ENCODE results near the gene MYLK.

MYLK gene

DNA sequence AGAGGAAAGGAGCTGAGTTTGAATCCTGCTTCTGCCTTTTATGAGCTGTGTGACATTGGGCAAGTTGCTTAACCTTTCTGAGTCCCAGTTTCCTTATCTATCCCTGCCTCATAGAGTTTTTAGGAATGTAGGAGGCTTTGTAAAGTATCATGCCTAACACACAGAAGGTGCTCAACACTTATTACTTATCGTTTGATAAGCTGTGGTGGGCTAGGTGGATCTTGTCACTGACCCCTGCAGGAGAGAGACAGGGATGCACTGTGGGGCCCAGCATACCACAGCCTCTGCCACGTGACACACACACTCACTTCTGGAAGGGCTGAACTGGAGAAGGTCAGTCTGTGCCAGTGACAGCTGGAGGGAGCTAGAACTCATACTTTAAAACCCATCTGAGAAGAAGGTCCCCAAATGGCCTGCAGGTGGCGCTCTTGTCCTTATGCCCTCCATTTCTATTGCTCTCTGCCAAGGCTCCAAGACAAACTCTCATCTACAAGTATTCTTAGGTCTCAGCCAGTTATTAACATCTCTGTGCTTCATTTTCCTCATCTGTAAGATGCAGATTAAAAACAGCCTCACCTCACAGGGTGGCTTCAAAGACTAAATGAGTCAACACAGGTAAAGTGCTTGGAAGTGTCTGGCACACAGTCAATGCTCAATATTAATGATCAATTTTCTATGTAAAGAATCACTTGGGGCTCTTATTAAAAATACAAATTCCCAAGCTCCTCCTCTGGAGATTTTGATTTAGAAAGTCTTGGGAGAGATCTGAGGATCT, 241.8 kb downstream of the MYLK start:
- no peak for DNase-seq (ENCODE audit: low read depth)

DNA sequence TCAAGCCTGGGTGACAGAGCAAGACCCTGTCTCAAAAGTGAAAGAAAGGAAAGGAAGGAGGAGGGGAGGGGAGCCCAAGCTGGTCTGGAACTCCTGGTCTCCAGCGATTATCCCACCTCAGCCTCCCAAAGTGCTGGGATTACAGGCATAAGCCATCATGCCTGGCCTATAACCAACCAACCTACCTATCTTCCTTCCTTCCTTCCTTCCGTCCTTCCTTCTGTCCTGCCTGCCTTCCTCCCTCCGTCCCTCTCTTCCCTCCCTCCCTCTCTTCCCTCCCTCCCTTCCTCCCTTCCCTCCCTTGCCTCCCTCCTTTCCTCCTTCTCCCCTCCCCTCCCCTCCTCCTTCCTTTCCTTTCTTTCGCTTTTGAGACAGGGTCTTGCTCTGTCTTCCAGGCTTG, 242.6 kb downstream of the MYLK start:
- no peak for DNase-seq (ENCODE audit: low read depth)

GRCh38 chr3:123640740-123641462, 243.2 kb downstream of the MYLK start:
- DNase-seq (ENCODE audit: low read depth): no peak

- DNase-seq (ENCODE audit: low read depth): no peak
Measured at GRCh38 chr3:123640311-123640710, 243.8 kb downstream of the MYLK start.

GRCh38 chr3:123638936-123639689, 245.0 kb downstream of the MYLK start:
- DNase-seq (ENCODE audit: low read depth): no peak

DNA sequence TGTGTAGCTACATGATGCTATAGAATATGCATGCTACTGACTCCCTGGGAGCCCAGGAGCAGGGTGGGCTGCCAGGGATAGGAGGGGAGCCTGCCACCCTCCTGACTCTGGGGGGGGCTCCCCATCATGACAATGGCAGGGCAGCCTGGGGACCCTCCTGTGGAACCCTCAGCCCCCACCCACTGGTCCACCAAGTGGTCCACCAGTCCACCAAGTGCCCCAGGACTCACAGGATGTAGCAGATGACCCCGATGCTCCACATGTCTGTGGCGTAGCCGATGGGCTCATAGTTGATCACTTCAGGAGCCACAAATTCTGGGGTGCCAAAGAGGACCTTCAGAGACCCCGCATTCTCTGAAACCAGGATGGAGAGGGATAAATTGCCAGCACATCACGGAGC, 246.3 kb downstream of the MYLK start:
- DNase-seq (ENCODE audit: low read depth): no peak

DNA sequence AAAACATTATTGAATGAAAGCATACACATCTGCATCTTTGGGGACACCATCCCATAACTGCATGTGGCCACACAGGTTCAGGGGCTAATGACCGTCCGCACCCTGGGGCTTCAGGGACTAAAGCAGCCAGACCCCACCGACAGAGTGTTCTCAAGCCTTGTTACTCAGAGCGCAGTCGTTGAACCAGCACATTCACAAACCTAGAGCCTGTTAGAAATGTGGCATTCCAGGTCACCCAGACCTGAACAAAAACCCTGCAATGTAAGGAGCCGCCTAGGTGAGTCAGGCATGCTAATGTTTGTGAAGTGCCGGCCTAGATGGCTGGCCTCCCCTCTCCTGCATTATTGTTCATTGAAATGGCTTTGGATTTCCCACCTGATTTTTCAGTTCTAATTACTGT, 247.0 kb downstream of the MYLK start:
- no peak for DNase-seq (ENCODE audit: low read depth)

DNA sequence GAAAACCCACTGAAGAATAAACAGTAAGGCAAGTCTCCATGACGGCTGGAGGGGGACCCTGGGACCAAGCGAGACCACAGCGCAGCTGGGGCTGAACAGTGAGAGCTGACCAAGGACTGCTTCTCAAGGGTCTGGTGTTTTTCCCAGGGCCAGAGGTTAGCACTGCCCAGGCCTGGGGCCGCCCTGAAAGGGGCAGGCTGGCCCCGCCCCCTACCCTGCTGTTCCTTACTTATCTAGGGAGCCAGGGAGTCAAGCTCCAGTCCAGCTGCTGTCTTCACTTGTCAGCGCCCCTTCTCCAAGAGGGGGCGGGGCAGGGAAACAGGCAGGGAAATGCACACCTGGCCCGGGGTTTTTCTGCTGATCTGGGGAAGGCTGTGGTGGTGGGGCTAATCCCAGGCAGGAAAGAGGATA, 247.7 kb downstream of the MYLK start:
- no peak for DNase-seq (ENCODE audit: low read depth)

GRCh38 chr3:123635717-123636116, 248.4 kb downstream of the MYLK start:
- no peak for DNase-seq (ENCODE audit: low read depth)

GRCh38 chr3:123635217-123635616, 248.9 kb downstream of the MYLK start:
- DNase-seq (ENCODE audit: low read depth): no peak

DNA sequence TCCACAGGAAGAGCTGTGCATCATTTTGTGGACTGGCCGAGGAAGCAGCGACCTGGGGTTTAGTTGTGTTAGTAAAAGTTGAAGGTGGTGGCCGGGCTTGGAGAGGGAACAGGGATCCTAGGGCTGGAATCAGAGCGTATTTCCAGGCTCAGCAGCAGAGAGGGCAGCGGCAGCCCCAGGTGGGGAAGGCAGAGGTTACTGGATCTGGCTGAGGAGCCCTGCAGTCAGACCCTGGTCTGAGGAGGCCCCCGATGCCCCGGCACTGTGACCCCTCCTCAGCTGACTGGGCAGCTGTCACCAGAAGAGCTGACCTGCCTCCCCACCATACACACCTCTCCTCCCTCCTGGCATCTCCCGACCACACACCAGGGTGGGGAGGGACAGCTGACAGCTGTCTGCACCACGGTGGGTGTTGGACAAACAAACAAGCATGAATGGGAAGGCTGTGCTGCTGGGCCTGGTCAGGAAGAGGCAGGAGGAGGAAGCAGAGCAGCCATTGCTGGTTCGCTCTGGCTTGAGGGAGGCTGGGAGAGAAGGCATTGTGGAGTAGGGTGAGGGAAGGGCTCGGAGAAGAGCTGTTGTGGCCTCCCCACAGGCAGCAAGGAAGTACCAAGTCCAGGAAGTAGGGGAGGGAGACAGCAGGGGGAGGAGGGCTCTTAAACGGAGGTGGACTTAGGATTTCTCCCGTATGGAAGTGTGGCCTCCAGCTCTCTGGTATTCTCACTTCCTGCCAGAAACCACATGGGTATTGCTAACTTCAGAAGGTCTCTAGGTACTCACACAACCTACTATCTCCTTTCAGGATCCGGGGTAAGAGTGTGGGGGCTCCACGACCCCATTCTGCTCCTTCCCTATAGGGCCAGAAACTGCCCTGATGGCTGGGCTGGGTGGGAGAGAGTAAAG, 249.7 kb downstream of the MYLK start:
- no peak for DNase-seq (ENCODE audit: low read depth)

- no peak for DNase-seq (ENCODE audit: low read depth)
Measured at GRCh38 chr3:123633530-123633929, 250.6 kb downstream of the MYLK start.

- no peak for DNase-seq (ENCODE audit: low read depth)
Measured at GRCh38 chr3:123632161-123632655, 251.9 kb downstream of the MYLK start.

GRCh38 chr3:123629747-123630047, 254.4 kb downstream of the MYLK start:
- no peak for DNase-seq (ENCODE audit: low read depth)

DNA sequence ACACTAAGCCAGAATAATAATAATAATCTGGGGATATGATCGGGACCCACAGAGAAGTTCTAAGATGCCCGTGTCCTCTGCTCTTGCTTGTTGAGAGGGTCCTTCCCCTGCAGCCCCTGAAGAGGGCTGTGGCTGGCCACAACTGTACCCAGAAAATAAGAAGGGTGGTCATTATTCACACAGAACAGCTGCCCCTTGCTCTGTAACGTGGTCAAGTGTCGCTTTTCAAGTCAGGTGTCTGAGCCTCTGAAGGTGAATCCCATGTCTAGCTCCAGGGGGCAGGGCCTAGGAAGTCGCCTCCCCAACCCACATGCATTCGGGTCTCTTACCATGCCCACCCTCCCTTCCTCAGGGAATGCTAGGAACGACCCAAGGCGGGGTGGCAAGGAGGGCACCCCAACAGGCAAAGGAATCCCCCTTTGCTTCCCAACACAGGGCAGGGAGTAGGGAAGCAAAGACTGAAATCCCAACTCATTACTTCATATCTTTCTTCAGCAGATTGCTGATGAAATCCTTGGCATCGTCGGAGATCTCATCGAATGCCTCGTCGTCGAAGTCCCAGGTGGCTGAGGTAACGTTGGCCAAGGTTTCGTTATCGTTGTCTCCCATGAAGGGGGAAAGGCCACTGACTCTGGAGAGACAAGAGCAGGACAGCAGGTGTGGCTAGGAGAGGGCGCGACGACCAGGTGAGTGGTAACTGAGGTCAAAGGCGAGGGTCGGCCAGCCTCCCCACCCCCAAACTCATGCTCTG, 255.0 kb downstream of the MYLK start:
- DNase-seq (ENCODE audit: low read depth): no peak

DNA sequence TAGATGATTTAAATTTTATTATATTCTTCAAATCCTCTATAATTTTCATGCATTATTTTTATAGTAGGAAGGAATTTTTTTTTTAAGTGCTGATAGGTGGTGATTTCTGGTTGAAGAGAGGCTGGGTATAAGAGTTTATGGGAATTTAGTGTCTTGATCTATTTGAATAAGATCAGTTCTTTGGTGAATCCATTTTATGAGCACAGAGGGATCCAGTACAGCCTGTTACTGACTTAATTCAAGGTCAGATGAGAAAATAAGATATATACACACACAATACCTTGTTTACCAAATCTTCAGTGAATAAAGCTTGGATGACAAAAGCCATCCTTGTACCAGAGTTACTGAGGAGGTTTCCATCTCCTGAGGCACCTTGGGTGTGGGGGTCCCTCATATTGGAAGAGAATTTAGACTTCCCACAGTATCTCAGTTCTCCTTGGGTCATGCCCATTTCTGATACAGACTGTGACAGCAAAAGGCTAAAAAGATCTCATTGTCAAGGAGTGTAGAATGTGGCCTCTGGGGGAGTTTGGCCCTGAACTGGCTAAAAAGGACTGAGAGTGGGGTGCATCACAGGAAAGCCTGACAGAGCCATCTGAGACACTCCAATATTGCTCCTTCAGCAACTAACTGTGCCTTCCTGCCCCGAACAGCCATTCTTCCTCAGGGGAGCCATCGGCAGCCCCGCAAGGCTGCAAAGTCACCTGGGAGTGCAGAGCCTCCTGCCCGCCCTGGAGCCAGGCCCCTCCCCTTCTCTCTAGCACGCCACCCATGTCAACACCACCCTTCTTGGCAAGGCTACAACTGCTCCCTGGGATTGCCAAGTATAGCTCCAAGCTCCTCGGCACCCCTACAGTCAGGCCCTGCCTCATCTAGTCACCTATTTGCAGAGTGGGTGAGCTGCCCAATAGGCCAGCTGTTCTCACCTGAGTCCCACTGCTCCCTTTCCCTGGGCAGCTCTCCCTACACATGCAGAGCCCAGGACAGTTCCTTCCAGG, 256.2 kb downstream of the MYLK start:
- DNase-seq (ENCODE audit: low read depth): no peak

GRCh38 chr3:123626881-123627280, 257.3 kb downstream of the MYLK start:
- DNase-seq (ENCODE audit: low read depth): no peak

DNA sequence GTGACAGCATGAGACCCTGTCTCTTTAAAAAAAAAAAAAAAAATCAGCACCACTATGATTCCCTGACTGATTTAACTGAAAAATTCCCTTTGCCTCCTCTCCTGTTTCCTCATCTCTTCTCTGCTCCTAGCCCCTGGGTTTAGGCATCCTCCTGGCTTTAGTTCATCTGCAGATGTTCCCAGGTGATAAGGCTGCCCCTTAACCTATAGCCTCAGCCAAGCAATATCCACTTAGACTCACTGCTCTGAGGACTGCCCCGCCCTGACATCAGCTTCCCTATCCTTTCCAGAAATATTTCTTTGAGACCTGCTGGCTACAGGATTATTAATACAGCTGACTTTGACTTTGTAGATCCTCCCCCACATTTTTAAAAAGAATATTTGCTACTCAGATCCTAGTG, 259.8 kb downstream of the MYLK start:
- DNase-seq (ENCODE audit: low read depth): no peak

GRCh38 chr3:123623346-123623880, 260.7 kb downstream of the MYLK start:
- DNase-seq (ENCODE audit: low read depth): no peak

DNA sequence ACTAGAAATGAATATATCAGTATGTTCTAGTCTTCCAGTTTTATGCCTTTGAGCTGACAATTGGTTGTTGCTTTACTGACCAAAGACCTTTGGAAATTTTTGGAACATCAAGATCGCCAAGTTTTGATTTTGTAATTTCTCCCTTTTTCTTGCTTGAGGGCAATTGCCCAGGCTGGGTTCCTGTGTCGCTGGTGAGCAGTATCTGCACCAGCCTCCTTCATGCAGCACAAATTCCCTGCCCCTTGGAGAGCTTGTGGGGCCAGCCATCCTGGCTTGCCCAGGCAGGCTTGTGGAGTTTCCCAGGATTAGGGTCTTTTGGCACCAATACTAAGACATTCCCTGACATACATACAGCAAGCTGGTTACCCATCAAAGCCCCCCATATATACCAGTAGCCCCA, 261.4 kb downstream of the MYLK start:
- no peak for DNase-seq (ENCODE audit: low read depth)
